Posterior cingulate gyrus (tissue), 11 donors: ENCODE results near the gene ENDOU.

Source experiments
- DNase-seq, 10 donors: peaks; one replicate each; pipeline versions ENCODE4 v3.0.0 to v3.0.0-alpha.2; 2020 to 2021; ENCODE audit warnings: mixed read lengths in 3 of 10
- intact Hi-C: fragments of 100-400 bp; cut with DNase I; formaldehyde crosslinking; loops from one replicate; pipeline ENCODE4 v1.15.1; 2023

ENDOU gene

GRCh38 chr12:47729233-47729632 is 3.9 kb upstream of the ENDOU start:
- no peak for DNase-seq
- intact Hi-C loops = no loop called here

- intact Hi-C loops = no loop called here
- no peak for DNase-seq
These were observed 603 bp upstream of the ENDOU start for GRCh38 chr12:47725893-47726292.

GRCh38 chr12:47722941-47723631 is 2.2 kb downstream of the ENDOU start:
- intact Hi-C loops = no loop called here
- DNase-seq = peak in 5 of 10 donors; percentile 26 to 85 (median 59)

GRCh38 chr12:47722136-47722834 is 3.0 kb downstream of the ENDOU start:
- intact Hi-C loops = no loop called here
- no peak for DNase-seq

- no peak for DNase-seq
- intact Hi-C loops = no loop called here
These were observed 3.8 kb downstream of the ENDOU start for GRCh38 chr12:47721431-47721973.

GRCh38 chr12:47718531-47718930 is 6.8 kb downstream of the ENDOU start:
- no peak for DNase-seq
- intact Hi-C loops = loop anchor here (5.0 kb wide), 1 partner anchor 244 kb away; the partner anchor contains the start of gene TMEM106C

GRCh38 chr12:47717443-47718193 is 7.7 kb downstream of the ENDOU start:
- intact Hi-C loops = loop anchor here (2.0 to 5.0 kb wide), 2 partner anchors 41 to 245 kb away; partner anchors contain the start of genes RAPGEF3 and TMEM106C
- peak; percentile 66 to 97 (median 82) for DNase-seq

GRCh38 chr12:47717046-47717442 is 8.2 kb downstream of the ENDOU start:
- no peak for DNase-seq
- intact Hi-C loops = loop anchor here (2.0 to 5.0 kb wide), 2 partner anchors 42 to 245 kb away; partner anchors contain the start of genes RAPGEF3 and TMEM106C

- no peak for DNase-seq
- intact Hi-C loops = loop anchor here (1.0 to 5.0 kb wide), 4 partner anchors 43 to 246 kb away; partner anchors contain the start of genes RAPGEF3 and TMEM106C
These were observed 9.3 kb downstream of the ENDOU start for GRCh38 chr12:47715877-47716548.

- intact Hi-C loops = loop anchor here (1.0 to 5.0 kb wide), 3 partner anchors 64 to 247 kb away; partner anchors contain the start of gene TMEM106C
- peak in 9 of 10 donors; percentile 62 to 96 (median 87) for DNase-seq
These were observed 9.9 kb downstream of the ENDOU start for GRCh38 chr12:47715393-47715876.

- no peak for DNase-seq
- intact Hi-C loops = loop anchor here (1.0 to 5.0 kb wide), 3 partner anchors 64 to 247 kb away; partner anchors contain the start of gene TMEM106C
These were observed 10.4 kb downstream of the ENDOU start for GRCh38 chr12:47714826-47715386.

- DNase-seq = no peak
- intact Hi-C loops = no loop called here
These were observed 13.1 kb downstream of the ENDOU start for GRCh38 chr12:47712171-47712570.

- intact Hi-C loops = no loop called here
- no peak for DNase-seq
These were observed 13.8 kb downstream of the ENDOU start for GRCh38 chr12:47711448-47711847.

GRCh38 chr12:47710278-47710677 is 15.0 kb downstream of the ENDOU start:
- intact Hi-C loops = no loop called here
- no peak for DNase-seq

- intact Hi-C loops = no loop called here
- DNase-seq = no peak
These were observed 15.6 kb downstream of the ENDOU start for GRCh38 chr12:47709671-47710070.

GRCh38 chr12:47709237-47709636 is 16.1 kb downstream of the ENDOU start:
- no peak for DNase-seq
- intact Hi-C loops = no loop called here

GRCh38 chr12:47707905-47708543 is 17.3 kb downstream of the ENDOU start:
- no peak for DNase-seq
- intact Hi-C loops = no loop called here

- intact Hi-C loops = no loop called here
- no peak for DNase-seq
These were observed 17.9 kb downstream of the ENDOU start for GRCh38 chr12:47707355-47707754.
